Amniotic epithelial cell (primary cell): Measurements from ENCODE around the gene DCAF5.
A peak's percentile ranks its signal among the peaks of the same experiment; 100 is the strongest.

Experiments
- DNase-seq: peaks from one replicate; pipeline ENCODE4 v3.0.0-alpha.2; 2010; ENCODE audit warnings: low read depth

The DCAF5 gene

DNA sequence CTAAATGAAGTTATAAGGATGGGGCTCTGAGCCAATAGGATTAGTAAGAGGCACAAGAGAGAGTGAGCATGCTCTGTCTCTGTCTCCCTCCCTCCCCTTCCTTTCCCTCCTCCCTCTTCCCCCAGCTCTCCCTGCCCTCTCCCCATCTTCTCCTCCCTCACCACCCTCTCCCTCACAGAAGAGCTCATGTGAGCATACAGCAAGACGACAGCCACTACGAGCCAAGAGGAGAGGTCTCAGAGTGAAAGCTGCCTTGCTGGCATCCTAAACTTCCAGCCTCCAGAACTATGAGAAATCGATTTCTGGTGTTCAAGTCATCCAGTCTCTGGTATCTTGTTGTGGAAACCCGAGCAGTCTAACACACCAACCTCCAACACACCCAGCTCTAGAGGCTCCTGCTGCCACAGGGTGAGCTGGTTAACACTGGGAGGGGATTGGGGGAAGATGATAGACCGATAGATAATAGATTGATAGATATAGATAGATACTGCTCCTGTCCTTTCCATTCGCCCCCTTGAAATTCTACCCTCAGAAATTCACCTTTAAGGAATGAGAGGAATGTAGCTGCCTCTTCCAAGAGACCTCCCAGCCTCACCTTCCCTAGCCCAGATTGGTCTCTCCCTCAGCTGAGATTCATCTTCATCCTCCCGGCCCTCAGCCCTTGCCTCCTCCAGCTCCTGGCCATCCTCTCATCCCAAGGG lies 148.0 kb downstream of the DCAF5 start:
- DNase-seq: peak; percentile 24

DNA sequence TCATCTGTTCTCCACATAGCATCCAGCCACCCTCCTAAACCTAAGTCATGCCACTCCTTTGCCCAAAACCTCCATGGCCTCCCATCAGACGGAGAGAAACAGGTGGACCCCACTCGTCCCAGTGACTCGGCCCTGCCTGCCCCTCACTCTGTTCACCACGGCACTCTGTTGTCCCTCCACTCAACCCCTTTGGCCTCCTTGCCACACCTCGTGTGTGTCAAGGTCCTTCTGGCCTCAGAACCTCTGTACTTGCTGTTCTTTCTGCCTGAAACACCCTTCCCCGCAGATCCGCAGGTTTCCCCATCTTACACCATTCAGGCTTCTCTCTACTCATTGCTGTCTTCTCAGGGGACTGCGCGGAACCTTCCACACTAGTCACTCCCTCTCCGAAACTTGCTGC lies 149.3 kb downstream of the DCAF5 start:
- DNase-seq: no peak

DNA sequence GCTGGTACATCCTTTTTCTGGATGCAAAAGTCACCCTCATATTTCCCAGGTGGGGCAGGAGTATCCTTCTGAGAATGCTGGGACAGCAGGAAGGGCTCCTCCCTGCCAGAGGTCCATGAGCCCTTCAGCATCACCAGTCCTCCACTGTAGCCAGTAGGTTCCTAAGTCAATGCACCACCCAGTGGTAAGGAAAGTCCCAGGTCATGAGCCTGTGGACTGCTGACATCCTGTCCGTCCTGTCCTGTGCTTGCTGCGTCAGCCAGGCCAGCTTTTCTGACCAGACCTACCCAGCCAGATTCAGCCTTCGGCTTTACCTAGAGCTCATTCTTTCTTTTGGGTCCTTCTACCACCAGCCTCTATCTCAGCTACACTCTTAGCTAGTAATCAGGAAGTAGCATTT lies 150.8 kb downstream of the DCAF5 start:
- DNase-seq: peak; percentile 34

DNA sequence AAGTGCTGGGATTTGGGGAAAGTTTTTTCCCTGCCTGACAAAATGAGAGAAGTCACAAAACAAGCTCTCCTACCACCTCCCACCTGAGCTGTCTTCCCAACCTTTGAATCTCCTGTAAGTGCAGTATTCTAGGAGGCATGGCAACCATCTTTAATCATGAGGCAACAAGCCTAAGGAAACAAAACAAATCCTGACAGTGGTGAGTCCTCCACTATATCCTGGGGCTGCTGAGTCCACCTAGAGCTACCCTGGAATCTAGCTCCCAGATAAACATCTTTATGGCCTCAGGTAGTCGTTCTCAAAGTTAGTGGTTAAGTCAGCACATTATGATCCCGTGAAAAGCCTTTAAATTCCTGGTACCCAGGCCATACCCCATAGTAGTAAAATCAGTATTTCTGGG lies 151.5 kb downstream of the DCAF5 start:
- no peak for DNase-seq
